GM12864 (cell line): ENCODE results near the gene CLEC2B.

Source experiments
- DNase-seq: peaks from one replicate; pipeline ENCODE4 v3.0.0-alpha.2; 2011; ENCODE audit warnings: low read depth
- H3K4me3 ChIP-seq: 2 replicates; pipeline ENCODE4 v1.5.1; 2011; ENCODE audit warnings: mild to moderate bottlenecking, low read depth, low read length, control low read depth
- CTCF ChIP-seq: IDR thresholded peaks from 2 replicates; pipeline ENCODE4 v1.5.1; 2011; ENCODE audit warnings: low read depth, mild to moderate bottlenecking, moderate library complexity, low read length, control low read depth, inconsistent platforms; ENCODE audit errors: missing control alignments

Gene CLEC2B

GRCh38 chr12:9843407-9843806 is 25.7 kb downstream of the CLEC2B start:
- no peak overlapping the region for H3K4me3 ChIP-seq
- TF ChIP-seq CTCF = no peak
- DNase-seq = no peak

GRCh38 chr12:9831720-9832119 is 37.4 kb downstream of the CLEC2B start:
- no peak for TF ChIP-seq CTCF
- DNase-seq = no peak
- H3K4me3 ChIP-seq = no peak overlapping the region

- TF ChIP-seq CTCF = no peak
- no peak for DNase-seq
- no peak overlapping the region for H3K4me3 ChIP-seq
These were observed 39.2 kb downstream of the CLEC2B start for GRCh38 chr12:9829982-9830381.

GRCh38 chr12:9829483-9829882 is 39.7 kb downstream of the CLEC2B start:
- no peak overlapping the region for H3K4me3 ChIP-seq
- no peak for TF ChIP-seq CTCF
- DNase-seq = no peak

GRCh38 chr12:9827209-9827888 is 41.8 kb downstream of the CLEC2B start, which contains the start of gene KLRF1:
Gene KLRF1, plus strand, starts transcription at chr12:9827481. Its CDS starts 64 bp downstream, at chr12:9827545.
- no peak for DNase-seq
- no peak for TF ChIP-seq CTCF

GRCh38 chr12:9820281-9820930 is 48.7 kb downstream of the CLEC2B start:
- no peak overlapping the region for H3K4me3 ChIP-seq
- no peak for TF ChIP-seq CTCF
- DNase-seq = no peak

More at GRCh38 chr12:9827209-9827888, 41.8 kb downstream of the CLEC2B start, which contains the start of gene KLRF1:
- no peak within 1 kb of the TSS for H3K4me3 ChIP-seq
